GM12892 (cell line): ENCODE results near the gene SORBS1.

Experiments
- POLR2A ChIP-seq: IDR thresholded peaks from 2 replicates; pipeline ENCODE4 v1.6.1; 2011; ENCODE audit warnings: low read depth, low read length, control low read depth
- POLR2AphosphoS5 ChIP-seq: IDR thresholded peaks from 2 replicates; pipeline ENCODE4 v1.6.1; 2011; ENCODE audit warnings: low read depth, low read length, control low read depth
- TAF1 ChIP-seq: IDR thresholded peaks from 2 replicates; pipeline ENCODE4 v1.6.1; 2011; ENCODE audit warnings: low read depth, mild to moderate bottlenecking, control low read depth, low read length, borderline replicate concordance

- no peak for TF ChIP-seq POLR2A
- no peak for TF ChIP-seq POLR2AphosphoS5
- no peak for TF ChIP-seq TAF1
These were observed 115.2 kb downstream of the SORBS1 start for GRCh38 chr10:95445837-95446486.
